Amniotic epithelial cell (primary cell): Measurements from ENCODE around the gene ADD3.
"Not testable (repeated sequence)": the region's sequence is repeated elsewhere in the genome, so short reads cannot be mapped to it uniquely, and the experiment has no call there.

ENCODE experiments used
- DNase-seq: peaks from one replicate; pipeline ENCODE4 v3.0.0-alpha.2; 2010; ENCODE audit warnings: low read depth

Gene ADD3

GRCh38 chr10:109977382-109977806, 30.4 kb upstream of the ADD3 start:
- DNase-seq, result no peak

- DNase-seq, result peak; percentile 76
Measured at GRCh38 chr10:109978481-109978880, 29.3 kb upstream of the ADD3 start.

- no peak for DNase-seq
Measured at GRCh38 chr10:109979215-109979614, 28.6 kb upstream of the ADD3 start.

- no peak for DNase-seq
Measured at GRCh38 chr10:109981650-109982049, 26.1 kb upstream of the ADD3 start.

- no peak for DNase-seq
Measured at GRCh38 chr10:109982123-109982522, 25.7 kb upstream of the ADD3 start.

GRCh38 chr10:109982812-109983211, 25.0 kb upstream of the ADD3 start:
- DNase-seq, result no peak

- no peak for DNase-seq
Measured at GRCh38 chr10:109984013-109984412, 23.8 kb upstream of the ADD3 start.

- DNase-seq, result not testable (repeated sequence)
Measured at GRCh38 chr10:109985768-109986167, 22.0 kb upstream of the ADD3 start.

GRCh38 chr10:109987452-109988211, 20.2 kb upstream of the ADD3 start:
- peak; percentile 82 for DNase-seq

- no peak for DNase-seq
Measured at GRCh38 chr10:109988212-109988596, 19.6 kb upstream of the ADD3 start.

GRCh38 chr10:109991266-109991855, 16.4 kb upstream of the ADD3 start:
- no peak for DNase-seq

- peak; percentile 88 for DNase-seq
Measured at GRCh38 chr10:109992485-109992884, 15.3 kb upstream of the ADD3 start.

- DNase-seq, result peak; percentile 88
Measured at GRCh38 chr10:109993551-109994330, 14.0 kb upstream of the ADD3 start.

- DNase-seq, result no peak
Measured at GRCh38 chr10:109994711-109995577, 12.8 kb upstream of the ADD3 start.

GRCh38 chr10:109995595-109995994, 12.2 kb upstream of the ADD3 start:
- DNase-seq, result no peak

GRCh38 chr10:109996225-109996624, 11.6 kb upstream of the ADD3 start:
- DNase-seq, result peak; percentile 60

- DNase-seq, result no peak
Measured at GRCh38 chr10:109996766-109997171, 11.0 kb upstream of the ADD3 start.

GRCh38 chr10:109997233-109997632, 10.6 kb upstream of the ADD3 start:
- DNase-seq, result no peak

GRCh38 chr10:109998513-109998912, 9.3 kb upstream of the ADD3 start:
- no peak for DNase-seq

- no peak for DNase-seq
Measured at GRCh38 chr10:110002801-110003523, 4.8 kb upstream of the ADD3 start.

GRCh38 chr10:110003524-110003885, 4.3 kb upstream of the ADD3 start:
- DNase-seq, result no peak
